Prostate gland (tissue), 2 donors: ENCODE measurements around the gene DHX35.

Experiments used
- CTCF ChIP-seq, 4 experiments: fragments of 200-600 bp in 2 of 4; fragments of 450-650 bp in 2 of 4; sonication (generic) in 2 of 4; IDR thresholded peaks; 1 replicate in 3 of 4; 2 replicates in 1 of 4; pipeline ENCODE4 v1.5.1; 2016 to 2019; ENCODE audit warnings: antibody characterized with exemption in 4 of 4, mild to moderate bottlenecking in 2 of 4, moderate library complexity in 2 of 4
- POLR2A ChIP-seq: fragments of 450-650 bp; IDR thresholded peaks from one replicate; pipeline ENCODE4 v1.6.1; 2016; ENCODE audit warnings: antibody characterized with exemption, mild to moderate bottlenecking

GRCh38 chr20:38999965-39000910 lies 38.1 kb downstream of the DHX35 start:
- TF ChIP-seq POLR2A = no peak
- no peak for TF ChIP-seq CTCF (IDR thresholded peaks at IDR 0.05)
